K562 (cell line): ENCODE data around the gene SPATS2. TPM values are rescaled to one million over a fixed set of nuclear protein-coding genes. Genes with fewer than 3 reads are reported as not detected.
A peak's percentile ranks its signal among the peaks of the same experiment; 100 is the strongest.

ENCODE experiments used
- BRCA1 ChIP-seq, 2 experiments: fragments of 450-650 bp in 1 of 2; sonication (generic) in 1 of 2; formaldehyde crosslinking in 1 of 2; IDR thresholded peaks; 2 replicates each; pipeline versions ENCODE4 v1.5.0 to v1.6.1; 2017 to 2020; ENCODE audit warnings: mild to moderate bottlenecking in 1 of 2, missing genetic modification reagents in 1 of 2
- CBFA2T3 ChIP-seq: fragments of 450-650 bp; IDR thresholded peaks from 2 replicates; pipeline ENCODE4 v1.6.1; 2017
- KDM2B ChIP-seq: fragments of 250-450 bp; sonication (Bioruptor Pico); IDR thresholded peaks from 2 replicates; pipeline ENCODE4 v1.8.0; 2021; ENCODE audit warnings: mild to moderate bottlenecking, moderate library complexity
- LARP7 ChIP-seq: fragments of 450-650 bp; IDR thresholded peaks from 2 replicates; pipeline ENCODE4 v1.6.1; 2016
- LEF1 ChIP-seq: fragments of 450-650 bp; IDR thresholded peaks from 2 replicates; pipeline ENCODE4 v1.6.1; 2016; ENCODE audit warnings: mild to moderate bottlenecking
- NCOA2 ChIP-seq, 2 experiments: fragments of 450-650 bp; IDR thresholded peaks; 2 replicates each; pipeline ENCODE4 v1.6.1; 2018; ENCODE audit warnings: mild to moderate bottlenecking in 2 of 2, moderate library complexity in 1 of 2; ENCODE audit not compliant: partially characterized antibody in 2 of 2
- POLR2G ChIP-seq: fragments of 200-400 bp; formaldehyde crosslinking; IDR thresholded peaks from 2 replicates; pipeline ENCODE4 v1.6.1; 2017; ENCODE audit warnings: low read depth, mild to moderate bottlenecking, antibody characterized with exemption, low read length, moderate library complexity
- SMARCA4 ChIP-seq: fragments of 450-650 bp; IDR thresholded peaks from 2 replicates; pipeline ENCODE4 v1.6.1; 2016
- SMARCE1 ChIP-seq: fragments of 450-650 bp; IDR thresholded peaks from 2 replicates; pipeline ENCODE4 v1.7.1; 2016; ENCODE audit warnings: mild to moderate bottlenecking
- ZBTB1 ChIP-seq: sonication (generic); formaldehyde crosslinking; IDR thresholded peaks from 2 replicates; pipeline ENCODE4 v1.8.1; 2023; ENCODE audit warnings: missing genetic modification reagents, low read depth, mild to moderate bottlenecking, borderline replicate concordance
- ZNF174 ChIP-seq: fragments of 250-450 bp; sonication (Bioruptor Pico); IDR thresholded peaks from 2 replicates; pipeline ENCODE4 v1.4.0; 2020; ENCODE audit warnings: mild to moderate bottlenecking
- ZNF766 ChIP-seq: fragments of 200-800 bp; sonication (Bioruptor generic); conservative IDR thresholded peaks from 2 replicates; pipeline ENCODE4 v1.6.1; 2016; ENCODE audit warnings: missing genetic modification characterization, missing compliant biosample characterization
- polyA plus RNA-seq, 8 experiments: library from polyadenylated mRNA; depleted of rRNA in 4 of 8; stranded (reverse) in 5 of 8; unstranded in 3 of 8; fragments of >200 nt; fragmentation: Nextera tagmentation in 2 of 8; fragmentation: Illumina TruSeq in 1 of 8; extraction: Ambion mirVana in 2 of 8; extraction: Trizol in 1 of 8; gene quantifications; 2 replicates each; pipeline versions ENCODE4 v1.2.1 to v1.2.3, GENCODE V29; 2011 to 2014; ENCODE audit warnings: inconsistent platforms in 1 of 8, missing spikeins in 1 of 8
- total RNA-seq, 7 experiments: library from RNA; depleted of rRNA in 6 of 7; stranded (reverse); fragments of >200 nt in 6 of 7; fragmentation: Illumina TruSeq in 2 of 7; extraction: Trizol in 2 of 7; gene quantifications; 2 replicates each; pipeline versions ENCODE4 v1.2.1 to v1.2.3, GENCODE V29; 2011 to 2021; ENCODE audit warnings: low replicate concordance in 1 of 7
- TF ChIP-seq, protein P1 (sequence below): sonication (generic); formaldehyde crosslinking; IDR thresholded peaks from 2 replicates; pipeline ENCODE4 v1.8.0; 2023; ENCODE audit warnings: mild to moderate bottlenecking, missing genetic modification reagents
- TF ChIP-seq, protein P2 (sequence below): sonication (generic); formaldehyde crosslinking; IDR thresholded peaks from 2 replicates; pipeline ENCODE4 v1.8.0; 2022; ENCODE audit warnings: mild to moderate bottlenecking, missing genetic modification reagents

The SPATS2 gene
- total and polyA plus RNA-seq, 9 of the 15 experiments (the other 6 are each of a cell fraction or from before 2014, with no cell fraction given) = 5.4 to 48.2 (median 17.5) TPM

DNA sequence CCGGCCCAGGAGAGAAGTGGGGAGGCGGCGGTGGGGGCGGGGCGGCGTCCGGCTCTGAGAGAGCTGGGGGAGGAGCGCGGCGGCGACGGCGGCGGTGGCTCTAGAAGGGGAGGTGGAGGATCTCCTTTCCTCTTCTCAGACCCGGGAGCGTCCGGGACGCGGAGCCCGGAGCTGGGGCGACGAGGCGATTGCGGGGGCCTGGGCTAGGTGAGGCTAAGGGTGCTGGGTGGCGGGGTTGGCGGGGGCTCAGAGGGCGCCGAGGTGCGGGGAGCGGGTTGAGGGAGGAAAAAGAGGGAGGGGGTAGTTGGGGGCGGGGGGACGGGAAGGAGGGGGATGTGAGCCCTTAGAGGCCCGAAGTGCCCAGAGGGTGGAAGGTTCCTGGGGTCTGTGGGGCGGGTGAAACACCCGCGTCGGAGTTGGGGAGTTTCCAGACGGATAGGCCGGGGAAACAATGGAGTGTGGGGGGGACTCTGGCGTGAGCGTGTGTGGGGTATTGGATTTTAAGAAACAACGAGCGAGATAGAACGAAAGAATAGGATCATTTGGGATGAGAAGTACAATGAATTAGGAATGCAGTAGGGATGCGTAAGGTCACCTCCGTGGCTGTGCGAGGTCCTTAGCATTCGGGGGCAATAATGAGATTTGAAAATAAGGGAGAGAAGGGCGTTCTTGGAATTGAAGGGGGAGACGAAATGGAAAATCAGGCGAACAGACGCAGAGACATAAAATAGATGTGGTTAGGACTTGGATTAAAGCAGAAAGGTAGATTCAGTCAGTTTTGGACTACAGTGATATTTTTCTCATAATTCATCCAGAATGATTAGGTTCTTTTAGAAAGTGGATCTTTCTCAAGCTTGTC, at the start of gene SPATS2 (continued):
- TF ChIP-seq KDM2B (CRISPR knock-in tag) (no peak), BRCA1 (IDR thresholded peaks at IDR 0.05) (no peak), BRCA1 (CRISPR knock-in tag; IDR thresholded peaks at IDR 0.05) (no peak), ZNF174 (CRISPR knock-in tag) (no peak), ZBTB1 (CRISPR knock-in tag) (0 out of 2 replicates have a peak, but pooled peaks have one; percentile 40), POLR2G (no peak), CBFA2T3 (no peak), ZNF766 (no peak), SMARCE1 (no peak; the same call in 1 of the 2 replicates), LARP7 (peak; percentile 89), LEF1 (no peak), NCOA2 (IDR thresholded peaks at IDR 0.05; ENCODE audit: partially characterized antibody in 2 of 2) (no peak), SMARCA4 (peak; percentile 16; the same call in 1 of the 2 replicates)
- TF ChIP-seq, protein P1, sequence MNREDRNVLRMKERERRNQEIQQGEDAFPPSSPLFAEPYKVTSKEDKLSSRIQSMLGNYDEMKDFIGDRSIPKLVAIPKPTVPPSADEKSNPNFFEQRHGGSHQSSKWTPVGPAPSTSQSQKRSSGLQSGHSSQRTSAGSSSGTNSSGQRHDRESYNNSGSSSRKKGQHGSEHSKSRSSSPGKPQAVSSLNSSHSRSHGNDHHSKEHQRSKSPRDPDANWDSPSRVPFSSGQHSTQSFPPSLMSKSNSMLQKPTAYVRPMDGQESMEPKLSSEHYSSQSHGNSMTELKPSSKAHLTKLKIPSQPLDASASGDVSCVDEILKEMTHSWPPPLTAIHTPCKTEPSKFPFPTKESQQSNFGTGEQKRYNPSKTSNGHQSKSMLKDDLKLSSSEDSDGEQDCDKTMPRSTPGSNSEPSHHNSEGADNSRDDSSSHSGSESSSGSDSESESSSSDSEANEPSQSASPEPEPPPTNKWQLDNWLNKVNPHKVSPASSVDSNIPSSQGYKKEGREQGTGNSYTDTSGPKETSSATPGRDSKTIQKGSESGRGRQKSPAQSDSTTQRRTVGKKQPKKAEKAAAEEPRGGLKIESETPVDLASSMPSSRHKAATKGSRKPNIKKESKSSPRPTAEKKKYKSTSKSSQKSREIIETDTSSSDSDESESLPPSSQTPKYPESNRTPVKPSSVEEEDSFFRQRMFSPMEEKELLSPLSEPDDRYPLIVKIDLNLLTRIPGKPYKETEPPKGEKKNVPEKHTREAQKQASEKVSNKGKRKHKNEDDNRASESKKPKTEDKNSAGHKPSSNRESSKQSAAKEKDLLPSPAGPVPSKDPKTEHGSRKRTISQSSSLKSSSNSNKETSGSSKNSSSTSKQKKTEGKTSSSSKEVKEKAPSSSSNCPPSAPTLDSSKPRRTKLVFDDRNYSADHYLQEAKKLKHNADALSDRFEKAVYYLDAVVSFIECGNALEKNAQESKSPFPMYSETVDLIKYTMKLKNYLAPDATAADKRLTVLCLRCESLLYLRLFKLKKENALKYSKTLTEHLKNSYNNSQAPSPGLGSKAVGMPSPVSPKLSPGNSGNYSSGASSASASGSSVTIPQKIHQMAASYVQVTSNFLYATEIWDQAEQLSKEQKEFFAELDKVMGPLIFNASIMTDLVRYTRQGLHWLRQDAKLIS (CRISPR knock-in tag) = peak; percentile 55; the same call in 1 of the 2 replicates
- TF ChIP-seq, protein P2, sequence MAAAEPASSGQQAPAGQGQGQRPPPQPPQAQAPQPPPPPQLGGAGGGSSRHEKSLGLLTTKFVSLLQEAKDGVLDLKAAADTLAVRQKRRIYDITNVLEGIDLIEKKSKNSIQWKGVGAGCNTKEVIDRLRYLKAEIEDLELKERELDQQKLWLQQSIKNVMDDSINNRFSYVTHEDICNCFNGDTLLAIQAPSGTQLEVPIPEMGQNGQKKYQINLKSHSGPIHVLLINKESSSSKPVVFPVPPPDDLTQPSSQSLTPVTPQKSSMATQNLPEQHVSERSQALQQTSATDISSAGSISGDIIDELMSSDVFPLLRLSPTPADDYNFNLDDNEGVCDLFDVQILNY (CRISPR knock-in tag) = 0 out of 2 replicates have a peak, but pooled peaks have one; percentile 4
